K562 (cell line): Measurements from ENCODE around the gene MAGI3. TPM values are rescaled to one million over a fixed set of nuclear protein-coding genes. Genes with fewer than 3 reads are reported as not detected.

Experiments used
- COPS2 ChIP-seq: fragments of 450-650 bp; conservative IDR thresholded peaks from 2 replicates; pipeline ENCODE4 v1.6.1; 2016; ENCODE audit warnings: mild to moderate bottlenecking, moderate library complexity
- CREB3L1 ChIP-seq: fragments of 450-650 bp; IDR thresholded peaks from 2 replicates; pipeline ENCODE4 v1.6.1; 2014; ENCODE audit warnings: low read depth, mild to moderate bottlenecking, moderate library complexity, borderline replicate concordance
- FOXJ2 ChIP-seq: fragments of 200-800 bp; sonication (Bioruptor generic); IDR thresholded peaks from 2 replicates; pipeline ENCODE4 v1.6.1; 2016; ENCODE audit warnings: missing genetic modification characterization, missing compliant biosample characterization
- GABPA ChIP-seq: fragments of 200-800 bp; sonication (Bioruptor generic); conservative IDR thresholded peaks from 2 replicates; pipeline ENCODE4 v1.6.1; 2016; ENCODE audit warnings: low read depth, missing genetic modification characterization, missing compliant biosample characterization
- HDAC2 ChIP-seq: fragments of 450-650 bp; IDR thresholded peaks from 2 replicates; pipeline ENCODE4 v1.6.1; 2016; ENCODE audit warnings: mild to moderate bottlenecking
- MAFG ChIP-seq: fragments of 450-650 bp; conservative IDR thresholded peaks from 2 replicates; pipeline ENCODE4 v1.6.1; 2016; ENCODE audit warnings: missing genetic modification characterization, missing compliant biosample characterization
- MAFK ChIP-seq: IDR thresholded peaks from 2 replicates; pipeline ENCODE4 v1.6.1; 2011; ENCODE audit warnings: low read length, improper control_type of control experiment
- PHF8 ChIP-seq: fragments of 200-600 bp; sonication (generic); IDR thresholded peaks from 2 replicates; pipeline ENCODE4 v1.6.1; 2012; ENCODE audit warnings: mixed run types, mild to moderate bottlenecking, inconsistent platforms, low read length, moderate library complexity, borderline replicate concordance
- SOX6 ChIP-seq: fragments of 450-650 bp; IDR thresholded peaks from 2 replicates; pipeline ENCODE4 v1.6.1; 2014; ENCODE audit warnings: mild to moderate bottlenecking
- WHSC1 ChIP-seq: IDR thresholded peaks from one replicate; pipeline ENCODE4 v1.6.1; 2012; ENCODE audit warnings: low read length, control low read depth, inconsistent platforms
- ZBTB17 ChIP-seq: fragments of 450-650 bp; formaldehyde crosslinking; IDR thresholded peaks from 2 replicates; pipeline ENCODE4 v1.4.0; 2020; ENCODE audit warnings: mild to moderate bottlenecking
- ZNF124 ChIP-seq: sonication (generic); formaldehyde crosslinking; IDR thresholded peaks from 2 replicates; pipeline ENCODE4 v1.8.1; 2022; ENCODE audit warnings: missing genetic modification reagents
- ZNF311 ChIP-seq: fragments of 250-450 bp; sonication (Bioruptor Pico); IDR thresholded peaks from 2 replicates; pipeline ENCODE4 v1.4.0; 2020; ENCODE audit warnings: mild to moderate bottlenecking, moderate library complexity
- polyA plus RNA-seq, 8 experiments: library from polyadenylated mRNA; depleted of rRNA in 4 of 8; stranded (reverse) in 5 of 8; unstranded in 3 of 8; fragments of >200 nt; fragmentation: Nextera tagmentation in 2 of 8; fragmentation: Illumina TruSeq in 1 of 8; extraction: Ambion mirVana in 2 of 8; extraction: Trizol in 1 of 8; gene quantifications; 2 replicates each; pipeline versions ENCODE4 v1.2.1 to v1.2.3, GENCODE V29; 2011 to 2014; ENCODE audit warnings: inconsistent platforms in 1 of 8, missing spikeins in 1 of 8
- total RNA-seq, 7 experiments: library from RNA; depleted of rRNA in 6 of 7; stranded (reverse); fragments of >200 nt in 6 of 7; fragmentation: Illumina TruSeq in 2 of 7; extraction: Trizol in 2 of 7; gene quantifications; 2 replicates each; pipeline versions ENCODE4 v1.2.1 to v1.2.3, GENCODE V29; 2011 to 2021; ENCODE audit warnings: low replicate concordance in 1 of 7
- TF ChIP-seq, protein P1 (sequence below): sonication (generic); formaldehyde crosslinking; IDR thresholded peaks from 2 replicates; pipeline ENCODE4 v1.8.0; 2022; ENCODE audit warnings: missing genetic modification reagents, mild to moderate bottlenecking, moderate library complexity, borderline replicate concordance
- TF ChIP-seq, protein P2 (sequence below): sonication (generic); formaldehyde crosslinking; IDR thresholded peaks from 2 replicates; pipeline ENCODE4 v1.8.0; 2022; ENCODE audit warnings: mild to moderate bottlenecking, missing genetic modification reagents
- TF ChIP-seq, protein P3 (sequence below), 2 experiments: fragments of 450-650 bp; IDR thresholded peaks; 2 replicates each; pipeline ENCODE4 v1.6.1; 2018; ENCODE audit warnings: mild to moderate bottlenecking in 2 of 2, low read depth in 1 of 2; ENCODE audit not compliant: partially characterized antibody in 2 of 2

Gene MAGI3
- total and polyA plus RNA-seq, 9 of the 15 experiments (the other 6 are each of a cell fraction or from before 2014, with no cell fraction given), result 1.0 to 8.6 (median 5.5) TPM

DNA sequence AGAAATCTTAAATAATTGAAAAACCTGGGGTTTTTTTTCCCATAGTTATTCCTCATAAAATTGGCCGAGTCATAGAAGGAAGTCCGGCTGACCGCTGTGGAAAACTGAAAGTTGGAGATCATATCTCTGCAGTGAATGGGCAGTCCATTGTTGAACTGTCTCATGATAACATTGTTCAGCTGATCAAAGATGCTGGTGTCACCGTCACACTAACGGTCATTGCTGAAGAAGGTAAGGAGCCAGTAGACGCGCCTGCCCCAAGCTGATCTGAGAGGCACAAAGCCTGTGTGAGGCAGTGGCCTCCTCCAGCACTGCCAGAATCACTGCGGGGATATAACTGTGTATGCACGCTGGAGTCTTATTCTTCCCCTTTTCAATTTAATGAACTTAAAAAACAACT lies 268.7 kb downstream of the MAGI3 start (continued):
- TF ChIP-seq CREB3L1 (no peak), ZNF124 (CRISPR knock-in tag) (no peak), GABPA (tag) (0 out of 2 replicates have a peak, but pooled peaks have one; percentile 25), PHF8 (no peak), HDAC2 (peak; percentile 72; the same call in 1 of the 2 replicates), WHSC1 (no peak), FOXJ2 (tag) (0 out of 2 replicates have a peak, but pooled peaks have one; percentile 7), COPS2 (no peak), MAFG (tag) (peak; percentile 70), ZBTB17 (no peak), ZNF311 (CRISPR knock-in tag) (no peak), SOX6 (peak; percentile 100), MAFK (peak; percentile 24; the same call in 1 of the 2 replicates)
- TF ChIP-seq, protein P1, sequence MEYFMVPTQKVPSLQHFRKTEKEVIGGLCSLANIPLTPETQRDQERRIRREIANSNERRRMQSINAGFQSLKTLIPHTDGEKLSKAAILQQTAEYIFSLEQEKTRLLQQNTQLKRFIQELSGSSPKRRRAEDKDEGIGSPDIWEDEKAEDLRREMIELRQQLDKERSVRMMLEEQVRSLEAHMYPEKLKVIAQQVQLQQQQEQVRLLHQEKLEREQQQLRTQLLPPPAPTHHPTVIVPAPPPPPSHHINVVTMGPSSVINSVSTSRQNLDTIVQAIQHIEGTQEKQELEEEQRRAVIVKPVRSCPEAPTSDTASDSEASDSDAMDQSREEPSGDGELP (CRISPR knock-in tag), result peak; percentile 76
- TF ChIP-seq, protein P2, sequence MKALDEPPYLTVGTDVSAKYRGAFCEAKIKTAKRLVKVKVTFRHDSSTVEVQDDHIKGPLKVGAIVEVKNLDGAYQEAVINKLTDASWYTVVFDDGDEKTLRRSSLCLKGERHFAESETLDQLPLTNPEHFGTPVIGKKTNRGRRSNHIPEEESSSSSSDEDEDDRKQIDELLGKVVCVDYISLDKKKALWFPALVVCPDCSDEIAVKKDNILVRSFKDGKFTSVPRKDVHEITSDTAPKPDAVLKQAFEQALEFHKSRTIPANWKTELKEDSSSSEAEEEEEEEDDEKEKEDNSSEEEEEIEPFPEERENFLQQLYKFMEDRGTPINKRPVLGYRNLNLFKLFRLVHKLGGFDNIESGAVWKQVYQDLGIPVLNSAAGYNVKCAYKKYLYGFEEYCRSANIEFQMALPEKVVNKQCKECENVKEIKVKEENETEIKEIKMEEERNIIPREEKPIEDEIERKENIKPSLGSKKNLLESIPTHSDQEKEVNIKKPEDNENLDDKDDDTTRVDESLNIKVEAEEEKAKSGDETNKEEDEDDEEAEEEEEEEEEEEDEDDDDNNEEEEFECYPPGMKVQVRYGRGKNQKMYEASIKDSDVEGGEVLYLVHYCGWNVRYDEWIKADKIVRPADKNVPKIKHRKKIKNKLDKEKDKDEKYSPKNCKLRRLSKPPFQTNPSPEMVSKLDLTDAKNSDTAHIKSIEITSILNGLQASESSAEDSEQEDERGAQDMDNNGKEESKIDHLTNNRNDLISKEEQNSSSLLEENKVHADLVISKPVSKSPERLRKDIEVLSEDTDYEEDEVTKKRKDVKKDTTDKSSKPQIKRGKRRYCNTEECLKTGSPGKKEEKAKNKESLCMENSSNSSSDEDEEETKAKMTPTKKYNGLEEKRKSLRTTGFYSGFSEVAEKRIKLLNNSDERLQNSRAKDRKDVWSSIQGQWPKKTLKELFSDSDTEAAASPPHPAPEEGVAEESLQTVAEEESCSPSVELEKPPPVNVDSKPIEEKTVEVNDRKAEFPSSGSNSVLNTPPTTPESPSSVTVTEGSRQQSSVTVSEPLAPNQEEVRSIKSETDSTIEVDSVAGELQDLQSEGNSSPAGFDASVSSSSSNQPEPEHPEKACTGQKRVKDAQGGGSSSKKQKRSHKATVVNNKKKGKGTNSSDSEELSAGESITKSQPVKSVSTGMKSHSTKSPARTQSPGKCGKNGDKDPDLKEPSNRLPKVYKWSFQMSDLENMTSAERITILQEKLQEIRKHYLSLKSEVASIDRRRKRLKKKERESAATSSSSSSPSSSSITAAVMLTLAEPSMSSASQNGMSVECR (CRISPR knock-in tag), result no peak
- TF ChIP-seq, protein P3, sequence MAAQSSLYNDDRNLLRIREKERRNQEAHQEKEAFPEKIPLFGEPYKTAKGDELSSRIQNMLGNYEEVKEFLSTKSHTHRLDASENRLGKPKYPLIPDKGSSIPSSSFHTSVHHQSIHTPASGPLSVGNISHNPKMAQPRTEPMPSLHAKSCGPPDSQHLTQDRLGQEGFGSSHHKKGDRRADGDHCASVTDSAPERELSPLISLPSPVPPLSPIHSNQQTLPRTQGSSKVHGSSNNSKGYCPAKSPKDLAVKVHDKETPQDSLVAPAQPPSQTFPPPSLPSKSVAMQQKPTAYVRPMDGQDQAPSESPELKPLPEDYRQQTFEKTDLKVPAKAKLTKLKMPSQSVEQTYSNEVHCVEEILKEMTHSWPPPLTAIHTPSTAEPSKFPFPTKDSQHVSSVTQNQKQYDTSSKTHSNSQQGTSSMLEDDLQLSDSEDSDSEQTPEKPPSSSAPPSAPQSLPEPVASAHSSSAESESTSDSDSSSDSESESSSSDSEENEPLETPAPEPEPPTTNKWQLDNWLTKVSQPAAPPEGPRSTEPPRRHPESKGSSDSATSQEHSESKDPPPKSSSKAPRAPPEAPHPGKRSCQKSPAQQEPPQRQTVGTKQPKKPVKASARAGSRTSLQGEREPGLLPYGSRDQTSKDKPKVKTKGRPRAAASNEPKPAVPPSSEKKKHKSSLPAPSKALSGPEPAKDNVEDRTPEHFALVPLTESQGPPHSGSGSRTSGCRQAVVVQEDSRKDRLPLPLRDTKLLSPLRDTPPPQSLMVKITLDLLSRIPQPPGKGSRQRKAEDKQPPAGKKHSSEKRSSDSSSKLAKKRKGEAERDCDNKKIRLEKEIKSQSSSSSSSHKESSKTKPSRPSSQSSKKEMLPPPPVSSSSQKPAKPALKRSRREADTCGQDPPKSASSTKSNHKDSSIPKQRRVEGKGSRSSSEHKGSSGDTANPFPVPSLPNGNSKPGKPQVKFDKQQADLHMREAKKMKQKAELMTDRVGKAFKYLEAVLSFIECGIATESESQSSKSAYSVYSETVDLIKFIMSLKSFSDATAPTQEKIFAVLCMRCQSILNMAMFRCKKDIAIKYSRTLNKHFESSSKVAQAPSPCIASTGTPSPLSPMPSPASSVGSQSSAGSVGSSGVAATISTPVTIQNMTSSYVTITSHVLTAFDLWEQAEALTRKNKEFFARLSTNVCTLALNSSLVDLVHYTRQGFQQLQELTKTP (IDR thresholded peaks at IDR 0.05; ENCODE audit: low read depth in 1 of 2, partially characterized antibody in 2 of 2), result peak in 1 of 2 experiments; percentile 15
